Jurkat, Clone E6-1 (cell line): ENCODE measurements around the gene OOEP. TPM values are rescaled to one million over a fixed set of nuclear protein-coding genes. Genes with fewer than 3 reads are reported as not detected.
"Not testable (repeated sequence)": the region's sequence is repeated elsewhere in the genome, so short reads cannot be mapped to it uniquely, and the experiment has no call there.

Experiments
- DNase-seq: peaks from one replicate; pipeline ENCODE4 v3.0.0-alpha.2; 2011; ENCODE audit warnings: low read depth, low spot score
- H3K4me3 ChIP-seq: 2 replicates; pipeline ENCODE4 v1.5.1; 2011; ENCODE audit warnings: mild to moderate bottlenecking, low read length, control low read depth, moderate library complexity
- polyA plus RNA-seq: library from polyadenylated mRNA; unstranded; fragments of >200 nt; gene quantifications from one replicate; pipeline ENCODE4 v1.2.1, GENCODE V29; 2012; ENCODE audit warnings: missing spikeins; ENCODE audit not compliant: insufficient read length, insufficient read depth

OOEP gene
- not detected for polyA plus RNA-seq

DNA sequence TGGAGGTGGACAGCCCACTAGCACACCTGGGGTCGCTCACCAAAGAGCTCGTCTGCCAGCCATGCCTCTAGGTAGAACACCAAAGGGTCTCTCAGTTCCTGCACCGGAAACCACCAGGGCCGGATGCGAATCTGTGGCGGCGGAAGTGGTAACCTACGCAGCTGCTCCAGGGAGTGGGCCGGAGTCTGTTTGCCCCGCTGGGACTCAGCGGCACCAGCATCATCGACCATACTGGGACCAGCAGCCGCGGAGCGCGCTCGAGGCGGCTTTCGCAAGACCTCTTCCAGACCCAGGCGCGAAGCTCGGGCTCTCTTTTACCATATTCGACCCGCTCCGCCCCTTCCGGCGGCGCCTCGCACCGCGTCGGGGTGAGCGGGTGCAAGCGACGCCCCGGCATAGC, at the start of gene OOEP:
Gene OOEP, minus strand, starts transcription at position 335 of the 400 bp plus-strand sequence. Its CDS starts 105 bp downstream, at position 230.
- H3K4me3 ChIP-seq: no peak within 1 kb of the TSS
- DNase-seq: peak; percentile 87

- no peak overlapping the region for H3K4me3 ChIP-seq
- DNase-seq: no peak
Observed at GRCh38 chr6:73418081-73418741, 48.5 kb upstream of the OOEP start.

GRCh38 chr6:73413102-73413501, 43.4 kb upstream of the OOEP start:
- DNase-seq: no peak
- no peak overlapping the region for H3K4me3 ChIP-seq

- H3K4me3 ChIP-seq: no peak overlapping the region
- DNase-seq: no peak
Observed at GRCh38 chr6:73409395-73409794, 39.7 kb upstream of the OOEP start.

DNA sequence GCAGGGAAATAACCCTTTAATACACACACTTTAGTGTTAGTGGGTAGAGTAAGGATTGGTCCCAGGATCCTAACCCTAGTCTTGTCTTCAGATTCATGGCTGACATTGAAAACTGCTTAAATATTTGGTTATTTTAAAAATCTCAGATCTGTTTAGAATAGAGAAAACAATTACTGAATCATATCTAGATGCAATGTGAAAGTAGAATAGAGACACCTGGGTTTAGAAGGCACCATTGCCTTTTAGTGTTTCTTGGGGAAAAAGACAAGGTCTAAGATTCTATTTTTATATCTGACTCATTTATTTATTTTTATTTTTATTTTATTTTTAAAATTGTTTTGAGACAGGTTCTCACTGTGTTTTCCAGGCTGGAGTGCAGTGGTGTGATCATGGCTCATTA, 31.0 kb upstream of the OOEP start:
- no peak for DNase-seq
- no peak overlapping the region for H3K4me3 ChIP-seq

DNA sequence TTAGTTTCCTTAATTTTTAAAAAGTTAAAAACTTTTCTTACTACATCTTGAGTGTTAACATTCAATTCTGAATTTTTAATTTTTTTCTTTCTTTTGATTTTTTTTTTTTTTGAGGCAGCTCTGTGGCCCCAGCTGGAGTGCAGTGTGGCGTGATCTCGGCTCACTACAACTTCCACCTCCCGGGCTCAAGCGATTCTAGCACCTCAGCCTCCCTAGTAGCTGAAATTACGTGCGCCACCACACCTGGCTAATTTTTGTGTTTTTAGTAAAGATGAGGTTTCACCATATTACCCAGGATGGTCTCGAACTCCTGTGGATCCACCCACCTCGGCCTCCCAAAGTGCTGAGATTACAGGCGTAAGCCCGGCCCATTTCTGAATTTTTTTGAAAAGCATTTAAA, 26.2 kb upstream of the OOEP start:
- no peak for DNase-seq

GRCh38 chr6:73394577-73395354, 25.1 kb upstream of the OOEP start, which contains the start of gene DDX43:
DDX43 (plus strand) TSS chr6:73394828; CDS start chr6:73394906, 78 bp downstream.
- H3K4me3 ChIP-seq: no peak within 1 kb of the TSS
- DNase-seq: no peak

More for the DNA sequence above, 26.2 kb upstream of the OOEP start:
- no peak overlapping the region for H3K4me3 ChIP-seq

DNA sequence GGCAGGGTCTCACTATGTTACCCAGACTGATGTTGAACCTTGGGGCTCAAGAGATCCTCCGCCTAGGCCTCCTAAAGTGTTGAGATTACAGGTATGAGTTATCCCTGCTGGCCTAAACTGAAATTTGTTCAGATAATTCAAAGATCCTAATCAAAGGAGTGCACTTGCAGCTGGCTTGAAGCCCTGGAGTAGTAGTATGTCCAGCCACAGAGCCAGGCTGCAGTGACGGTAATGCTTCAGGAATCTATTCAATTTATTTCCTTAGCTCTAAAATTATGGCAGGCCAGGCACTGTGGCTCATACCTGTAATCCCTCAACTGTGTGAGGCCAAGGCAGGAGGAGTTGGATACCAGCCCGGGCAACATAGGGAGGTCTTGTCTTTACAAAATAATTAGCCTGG, 23.6 kb upstream of the OOEP start:
- no peak overlapping the region for H3K4me3 ChIP-seq
- DNase-seq: no peak

DNA sequence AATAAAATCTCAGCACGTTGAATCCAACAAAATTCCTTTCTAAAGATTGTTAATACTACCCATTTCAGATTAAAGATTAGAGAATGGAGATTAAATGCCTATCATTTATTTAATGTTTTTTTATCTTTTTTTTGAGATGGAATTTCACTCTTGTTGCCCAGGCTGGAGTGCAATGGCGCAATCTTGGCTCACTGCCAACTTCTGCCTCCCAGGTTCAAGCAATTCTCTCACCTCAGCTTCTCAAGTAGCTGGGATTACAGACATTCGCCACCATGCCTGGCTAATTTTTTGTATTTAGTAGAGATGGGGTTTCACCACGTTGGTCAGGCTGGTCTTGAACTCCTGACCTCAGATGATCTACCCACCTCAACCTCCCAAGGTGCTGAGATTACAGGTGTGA, 22.5 kb upstream of the OOEP start:
- not testable (repeated sequence) for DNase-seq

GRCh38 chr6:73391675-73392074, 22.0 kb upstream of the OOEP start:
- DNase-seq: no peak
- no peak overlapping the region for H3K4me3 ChIP-seq

More for the DNA sequence above, 22.5 kb upstream of the OOEP start:
- H3K4me3 ChIP-seq: not testable (repeated sequence)

GRCh38 chr6:73389854-73390253, 20.2 kb upstream of the OOEP start:
- DNase-seq: no peak
- no peak overlapping the region for H3K4me3 ChIP-seq

DNA sequence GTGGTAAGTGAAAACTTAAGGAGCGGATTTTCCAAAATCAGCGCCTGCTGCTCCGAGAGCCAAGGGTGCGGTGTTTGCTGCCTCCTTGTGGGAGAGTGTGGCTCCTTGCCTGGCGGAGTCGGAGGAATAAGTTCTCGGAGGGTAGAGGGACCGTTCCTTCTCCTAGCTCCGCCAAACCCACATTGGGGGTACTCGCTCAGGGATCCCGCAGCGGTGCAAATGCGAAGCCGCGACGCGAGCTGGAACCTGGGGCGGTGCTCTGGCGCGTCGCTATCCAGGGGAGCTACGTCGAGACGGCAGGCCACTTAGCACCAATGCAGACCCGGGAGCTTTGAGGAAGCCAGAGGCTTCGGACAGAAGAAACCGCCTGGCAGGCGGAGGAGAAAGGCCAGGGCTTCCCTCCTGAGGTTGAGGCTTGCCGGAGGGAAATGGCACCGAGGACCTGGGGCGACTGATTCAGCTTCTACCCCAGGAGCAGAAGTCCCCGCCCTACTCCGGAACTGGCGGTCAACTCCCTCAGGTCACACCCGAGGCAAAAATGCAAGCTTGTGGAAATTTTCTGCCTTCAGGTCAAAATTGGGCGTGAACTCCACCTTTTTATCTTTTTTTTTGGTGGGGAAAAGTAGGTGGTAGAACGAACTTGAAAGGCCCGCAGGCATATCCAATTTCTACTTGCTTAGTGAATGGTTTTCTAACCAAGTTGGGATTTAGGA, 19.3 kb upstream of the OOEP start:
- no peak for DNase-seq
- no peak overlapping the region for H3K4me3 ChIP-seq

DNA sequence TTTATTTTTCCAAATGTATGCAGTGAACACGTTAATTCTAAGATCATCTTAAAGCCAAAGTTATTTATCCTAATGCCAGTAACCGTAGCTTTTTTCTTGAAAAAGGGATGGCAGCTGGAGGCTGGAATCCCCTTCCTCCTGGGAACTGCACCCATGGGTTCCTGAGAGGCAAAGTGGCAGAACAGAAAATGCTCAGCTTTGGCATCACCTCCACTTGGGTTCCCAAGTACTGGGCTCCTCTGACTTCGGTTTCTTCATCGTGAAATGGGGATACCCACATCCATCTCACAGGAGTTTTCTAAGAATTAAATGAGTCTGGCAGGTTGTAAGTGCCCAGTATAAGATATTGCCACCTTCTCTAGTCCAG, 18.7 kb upstream of the OOEP start:
- no peak overlapping the region for H3K4me3 ChIP-seq
- DNase-seq: no peak

DNA sequence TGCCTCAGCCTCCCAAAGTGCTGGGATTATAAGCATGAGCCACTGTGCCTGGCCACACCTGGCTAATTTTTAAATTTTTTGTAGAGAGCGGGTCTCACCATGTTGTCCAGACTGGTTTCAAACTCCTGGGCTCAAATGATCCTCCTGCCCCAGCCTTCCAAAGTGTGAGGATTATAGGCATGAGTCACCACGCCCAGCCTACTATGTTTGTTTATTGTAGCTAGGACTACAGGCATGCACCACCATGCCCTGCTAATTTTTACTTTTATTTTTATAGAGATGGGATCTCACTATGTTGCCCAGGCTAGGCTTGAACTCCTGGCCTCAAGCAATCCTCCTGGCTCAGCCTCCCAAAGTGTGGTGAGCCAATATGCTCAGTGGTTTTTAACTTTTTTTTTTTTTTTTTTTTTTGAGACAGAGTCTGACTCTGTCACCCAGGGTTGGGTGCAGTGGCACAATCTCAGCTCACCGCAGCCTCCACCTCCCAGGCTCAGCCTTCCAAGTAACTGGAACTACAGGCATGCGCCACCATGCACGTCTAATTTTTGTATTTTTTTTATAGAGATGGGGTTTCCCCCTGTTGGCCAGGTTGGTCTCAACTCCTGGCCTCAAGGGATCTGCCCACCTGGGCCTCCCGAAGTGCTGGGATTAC, 12.9 kb upstream of the OOEP start:
- no peak overlapping the region for H3K4me3 ChIP-seq
- no peak for DNase-seq

- DNase-seq, H3K4me3 ChIP-seq: not testable (repeated sequence)
Observed at GRCh38 chr6:73381531-73381930, 11.8 kb upstream of the OOEP start.

DNA sequence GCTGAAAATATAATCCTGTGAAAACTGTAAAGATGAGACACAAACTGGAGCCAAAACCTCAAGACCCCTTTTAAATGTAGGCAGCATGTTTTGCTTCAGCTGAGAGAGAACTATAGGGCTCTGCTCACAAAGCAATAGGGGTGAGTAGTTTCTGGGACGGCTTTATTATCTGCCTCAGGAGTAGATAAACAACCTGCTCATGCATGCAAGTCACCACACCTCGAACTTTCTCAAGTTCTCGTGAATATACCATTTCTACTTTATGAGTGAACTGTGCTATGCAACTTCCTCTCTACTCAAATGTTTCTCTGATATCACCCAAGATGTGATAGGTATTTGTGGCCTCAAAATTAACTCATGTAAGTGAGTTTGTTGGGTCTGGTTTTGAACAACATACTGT, 7.5 kb upstream of the OOEP start:
- no peak overlapping the region for H3K4me3 ChIP-seq
- no peak for DNase-seq

GRCh38 chr6:73375216-73375615, 5.5 kb upstream of the OOEP start:
- H3K4me3 ChIP-seq: no peak overlapping the region
- no peak for DNase-seq

- DNase-seq: no peak
Observed at GRCh38 chr6:73372516-73372915, 2.8 kb upstream of the OOEP start.

DNA sequence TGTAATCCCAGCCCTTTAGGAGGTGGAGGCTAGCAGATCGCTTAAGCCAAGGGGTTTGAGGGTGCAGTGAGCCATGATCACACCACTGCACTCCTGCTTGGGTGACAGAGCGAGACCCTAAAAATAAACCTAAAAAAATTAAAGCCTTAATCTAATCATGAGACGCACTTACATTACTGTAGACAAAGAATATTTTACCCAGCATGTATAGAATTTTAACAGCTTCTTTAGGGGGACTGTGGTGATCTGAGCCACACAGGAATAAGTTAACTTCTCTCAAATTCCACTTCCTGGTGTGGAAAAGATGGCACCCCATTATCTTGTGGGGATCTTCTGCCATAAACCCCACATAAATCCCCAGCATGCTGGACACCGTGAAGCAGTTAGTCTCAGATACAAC, 2.3 kb upstream of the OOEP start:
- DNase-seq: no peak
- no peak overlapping the region for H3K4me3 ChIP-seq

More at GRCh38 chr6:73372516-73372915, 2.8 kb upstream of the OOEP start:
- no peak overlapping the region for H3K4me3 ChIP-seq
